Measurements from ENCODE around the gene ARPC4.

The ARPC4 gene

GRCh38 chr3:9792405-9793160 is at the start of gene ARPC4, which contains the start of gene TADA3:
Gene ARPC4, plus strand, starts transcription at chr3:9793082. Its CDS starts 40 bp downstream, at chr3:9793122.
Gene TADA3, minus strand, starts transcription at chr3:9792473. Its CDS starts 1,007 bp downstream, at chr3:9791466.
- H3K9me3 ChIP-seq (replicated peaks; ENCODE audit: insufficient read depth, low read length), result no peaks in the 10 kb centered on the region
- peaks cover 53% of the 10 kb centered on the region for H3K79me2 ChIP-seq (ENCODE audit: low read length)
- no peaks in the 10 kb centered on the region for H3F3A ChIP-seq (ENCODE audit: insufficient read depth, low read length)
- H3K4me1 ChIP-seq (ENCODE audit: low read length), result no peaks in the 10 kb centered on the region
- H3K36me3 ChIP-seq (replicated peaks; ENCODE audit: insufficient read depth, low read length), result peaks cover 4% of the 10 kb centered on the region
- peak within 1 kb of the TSS; percentile 80 for H3K27ac ChIP-seq (ENCODE audit: low read length)
- H3K4me3 ChIP-seq (ENCODE audit: low read length), result peak within 1 kb of the TSS; percentile 87
- DNase-seq, result peak; percentile 94
- TF ChIP-seq CTCF (IDR thresholded peaks at IDR 0.05; ENCODE audit: low read length), result no peak
- TF ChIP-seq EZH2phosphoT487 (IDR thresholded peaks at IDR 0.05; ENCODE audit: low read length), result no peak
- TF ChIP-seq EZH2 (optimal IDR thresholded peaks at IDR 0.05; ENCODE audit: low read depth, low read length), result no peak
- H3K9ac ChIP-seq (ENCODE audit: low read length), result peak within 1 kb of the TSS; percentile 94
- H3K27me3 ChIP-seq (replicated peaks; ENCODE audit: insufficient read depth, low read length), result no peaks in the 10 kb centered on the region
- H3K9me2 ChIP-seq (replicated peaks; ENCODE audit: insufficient read depth, low read length), result no peaks in the 10 kb centered on the region
- H4K20me1 ChIP-seq (ENCODE audit: insufficient read depth, low read length), result no peaks in the 10 kb centered on the region
- H2AFZ ChIP-seq (ENCODE audit: low read length), result peak within 1 kb of the TSS; percentile 86
- H3K4me2 ChIP-seq (ENCODE audit: low read depth, low read length), result peak within 1 kb of the TSS; percentile 95

DNA sequence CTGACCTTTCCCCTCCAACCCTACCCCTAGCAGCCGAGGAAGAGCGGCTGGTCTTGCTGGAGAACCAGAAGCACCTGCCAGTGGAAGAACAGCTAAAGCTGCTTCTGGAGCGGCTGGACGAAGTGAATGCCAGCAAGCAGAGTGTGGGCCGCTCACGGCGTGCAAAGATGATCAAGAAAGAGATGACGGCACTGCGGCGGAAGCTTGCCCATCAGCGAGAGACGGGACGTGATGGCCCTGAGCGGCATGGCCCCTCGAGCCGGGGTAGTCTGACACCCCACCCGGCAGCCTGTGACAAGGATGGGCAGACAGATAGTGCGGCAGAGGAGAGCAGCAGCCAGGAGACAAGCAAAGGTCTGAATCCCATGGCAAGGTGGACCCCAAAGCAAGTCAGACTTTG is 49.3 kb upstream of the ARPC4 start:
- no peak overlapping the region for H3K9ac ChIP-seq (ENCODE audit: low read length)
- H3K36me3 ChIP-seq (replicated peaks; ENCODE audit: insufficient read depth, low read length), result peaks cover 11% of the 10 kb centered on the region
- H4K20me1 ChIP-seq (ENCODE audit: insufficient read depth, low read length), result no peaks in the 10 kb centered on the region

DNA sequence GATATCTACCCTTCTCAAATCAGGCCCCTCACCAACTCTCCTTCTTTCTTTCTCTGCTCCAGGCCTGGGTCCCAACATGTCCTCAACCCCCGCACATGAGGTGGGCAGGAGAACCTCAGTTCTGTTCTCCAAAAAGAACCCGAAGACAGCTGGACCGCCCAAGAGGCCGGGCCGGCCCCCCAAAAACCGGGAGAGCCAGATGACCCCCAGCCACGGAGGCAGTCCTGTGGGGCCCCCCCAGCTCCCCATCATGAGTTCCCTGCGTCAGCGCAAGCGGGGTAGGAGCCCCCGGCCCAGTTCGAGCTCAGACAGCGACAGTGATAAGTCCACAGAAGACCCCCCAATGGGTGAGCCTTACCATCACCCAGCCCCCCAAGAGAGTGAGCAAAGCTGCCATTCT is 48.7 kb upstream of the ARPC4 start:
- Histone ChIP-seq H3K4me3 (ENCODE audit: low read length) (no peak overlapping the region), H3F3A (ENCODE audit: insufficient read depth, low read length) (peaks cover 14% of the 10 kb centered on the region), H4K20me1 (ENCODE audit: insufficient read depth, low read length) (no peaks in the 10 kb centered on the region)

More for the DNA sequence above, 49.3 kb upstream of the ARPC4 start:
- no peaks in the 10 kb centered on the region for H3K4me1 ChIP-seq (ENCODE audit: low read length)
- DNase-seq, result no peak
- H3K27me3 ChIP-seq (replicated peaks; ENCODE audit: insufficient read depth, low read length), result no peaks in the 10 kb centered on the region
- H3K4me3 ChIP-seq (ENCODE audit: low read length), result no peak overlapping the region
- no peaks in the 10 kb centered on the region for H3K9me2 ChIP-seq (replicated peaks; ENCODE audit: insufficient read depth, low read length)
- H3K4me2 ChIP-seq (ENCODE audit: low read depth, low read length), result no peak overlapping the region
- H2AFZ ChIP-seq (ENCODE audit: low read length), result no peak overlapping the region
- H3K79me2 ChIP-seq (ENCODE audit: low read length), result 0 out of 2 replicates have a peak, but pooled peaks cover 7% of the 10 kb centered on the region
- TF ChIP-seq CTCF (IDR thresholded peaks at IDR 0.05; ENCODE audit: low read length) (no peak), EZH2phosphoT487 (IDR thresholded peaks at IDR 0.05; ENCODE audit: low read length) (no peak), EZH2 (optimal IDR thresholded peaks at IDR 0.05; ENCODE audit: low read depth, low read length) (no peak)
- no peak overlapping the region for H3K27ac ChIP-seq (ENCODE audit: low read length)
- no peaks in the 10 kb centered on the region for H3K9me3 ChIP-seq (replicated peaks; ENCODE audit: insufficient read depth, low read length)
- peaks cover 9% of the 10 kb centered on the region; the same call in 1 of the 2 replicates for H3F3A ChIP-seq (ENCODE audit: insufficient read depth, low read length)

More for the DNA sequence above, 48.7 kb upstream of the ARPC4 start:
- TF ChIP-seq CTCF (IDR thresholded peaks at IDR 0.05; ENCODE audit: low read length) (no peak), EZH2 (optimal IDR thresholded peaks at IDR 0.05; ENCODE audit: low read depth, low read length) (no peak), EZH2phosphoT487 (IDR thresholded peaks at IDR 0.05; ENCODE audit: low read length) (no peak)
- Histone ChIP-seq H3K4me1 (ENCODE audit: low read length) (no peaks in the 10 kb centered on the region), H3K79me2 (ENCODE audit: low read length) (0 out of 2 replicates have a peak, but pooled peaks cover 3% of the 10 kb centered on the region), H3K9ac (ENCODE audit: low read length) (no peak overlapping the region), H3K36me3 (replicated peaks; ENCODE audit: insufficient read depth, low read length) (peaks cover 6% of the 10 kb centered on the region), H2AFZ (ENCODE audit: low read length) (no peak overlapping the region), H3K9me2 (replicated peaks; ENCODE audit: insufficient read depth, low read length) (no peaks in the 10 kb centered on the region), H3K4me2 (ENCODE audit: low read depth, low read length) (no peak overlapping the region), H3K9me3 (replicated peaks; ENCODE audit: insufficient read depth, low read length) (no peaks in the 10 kb centered on the region), H3K27me3 (replicated peaks; ENCODE audit: insufficient read depth, low read length) (no peaks in the 10 kb centered on the region), H3K27ac (ENCODE audit: low read length) (no peak overlapping the region)
- DNase-seq, result no peak

Measured in MM.1S (cell line).